SK-N-MC (cell line): ENCODE data around the gene TMEM141.
"Not testable (repeated sequence)": the region's sequence is repeated elsewhere in the genome, so short reads cannot be mapped to it uniquely, and the experiment has no call there.

Experiments
- DNase-seq: peaks from one replicate; pipeline ENCODE4 v3.0.0-alpha.2; 2011; ENCODE audit warnings: low read depth, low spot score
- H3K27ac ChIP-seq: fragments of 200-600 bp; sonication (generic); 2 replicates; pipeline ENCODE4 v1.5.1; 2016; ENCODE audit warnings: mixed run types
- H3K36me3 ChIP-seq: fragments of 200-600 bp; sonication (generic); 2 replicates; pipeline ENCODE4 v1.6.1; 2017; ENCODE audit warnings: antibody characterized with exemption, low read length, mixed read lengths; ENCODE audit not compliant: insufficient read depth
- H3K4me3 ChIP-seq: fragments of 200-600 bp; sonication (generic); 2 replicates; pipeline ENCODE4 v1.5.1; 2016
- H3K9ac ChIP-seq: fragments of 200-600 bp; sonication (generic); 2 replicates; pipeline ENCODE4 v1.8.0; 2017; ENCODE audit warnings: mixed run types, mixed read lengths; ENCODE audit not compliant: insufficient read length
- H3K9me3 ChIP-seq: fragments of 200-600 bp; sonication (generic); 2 replicates; pipeline ENCODE4 v1.6.1; 2017; ENCODE audit warnings: low read depth, mild to moderate bottlenecking, antibody characterized with exemption, low read length, moderate library complexity, mixed read lengths
- EZH2 ChIP-seq: fragments of 200-600 bp; sonication (generic); IDR thresholded peaks from one replicate; pipeline ENCODE4 v1.6.1; 2017; ENCODE audit warnings: antibody characterized with exemption
- FOXP2 ChIP-seq: optimal IDR thresholded peaks from 2 replicates; pipeline ENCODE3; 2011; ENCODE audit warnings: mild to moderate bottlenecking, moderate library complexity; ENCODE audit not compliant: insufficient read depth; ENCODE audit errors: extremely low read length, control extremely low read depth
- POLR2AphosphoS5 ChIP-seq: IDR thresholded peaks from 2 replicates; pipeline ENCODE4 v1.6.1; 2012; ENCODE audit warnings: mild to moderate bottlenecking, low read depth, low read length, borderline replicate concordance

Gene TMEM141

GRCh38 chr9:136754626-136755301 is 36.4 kb upstream of the TMEM141 start:
- Histone ChIP-seq H3K27ac (no peak overlapping the region), H3K9ac (no peak overlapping the region), H3K9me3 (no peaks in the 10 kb centered on the region; the same call in 1 of the 2 replicates), H3K36me3 (no peaks in the 10 kb centered on the region), H3K4me3 (no peak overlapping the region)
- DNase-seq = no peak
- TF ChIP-seq POLR2AphosphoS5 = no peak
- TF ChIP-seq EZH2 = no peak
- no peak for TF ChIP-seq FOXP2

- H3K9ac ChIP-seq, H3K4me3 ChIP-seq, DNase-seq, H3K36me3 ChIP-seq, H3K9me3 ChIP-seq, H3K27ac ChIP-seq: not testable (repeated sequence)
Measured at GRCh38 chr9:136755302-136756133, 35.6 kb upstream of the TMEM141 start.

GRCh38 chr9:136756134-136756438 is 35.1 kb upstream of the TMEM141 start:
- Histone ChIP-seq H3K27ac (no peak overlapping the region), H3K9ac (no peak overlapping the region), H3K36me3 (no peaks in the 10 kb centered on the region), H3K4me3 (no peak overlapping the region), H3K9me3 (no peaks in the 10 kb centered on the region; the same call in 1 of the 2 replicates)
- no peak for TF ChIP-seq EZH2
- TF ChIP-seq FOXP2 = no peak
- no peak for TF ChIP-seq POLR2AphosphoS5
- DNase-seq = no peak

- TF ChIP-seq EZH2 (no peak), FOXP2 (no peak), POLR2AphosphoS5 (no peak)
Measured at GRCh38 chr9:136756836-136757235, 34.3 kb upstream of the TMEM141 start.

GRCh38 chr9:136757328-136757727 is 33.8 kb upstream of the TMEM141 start:
- no peaks in the 10 kb centered on the region for H3K36me3 ChIP-seq
- no peak overlapping the region for H3K4me3 ChIP-seq
- no peak for TF ChIP-seq POLR2AphosphoS5
- DNase-seq = no peak
- no peak overlapping the region for H3K27ac ChIP-seq
- H3K9me3 ChIP-seq = no peaks in the 10 kb centered on the region; the same call in 1 of the 2 replicates
- H3K9ac ChIP-seq = no peak overlapping the region

More at GRCh38 chr9:136756836-136757235, 34.3 kb upstream of the TMEM141 start:
- no peak for DNase-seq
- H3K9ac ChIP-seq = no peak overlapping the region
- no peaks in the 10 kb centered on the region; the same call in 1 of the 2 replicates for H3K9me3 ChIP-seq
- H3K4me3 ChIP-seq = no peak overlapping the region
- H3K36me3 ChIP-seq = no peaks in the 10 kb centered on the region
- no peak overlapping the region for H3K27ac ChIP-seq

- Histone ChIP-seq H3K9me3 (no peaks in the 10 kb centered on the region), H3K36me3 (no peaks in the 10 kb centered on the region), H3K4me3 (no peak overlapping the region), H3K27ac (no peak overlapping the region), H3K9ac (no peak overlapping the region)
- no peak for DNase-seq
- TF ChIP-seq POLR2AphosphoS5 (no peak), EZH2 (no peak), FOXP2 (no peak)
Measured at GRCh38 chr9:136757751-136758140, 33.4 kb upstream of the TMEM141 start.

GRCh38 chr9:136759001-136759400 is 32.1 kb upstream of the TMEM141 start:
- no peak for TF ChIP-seq FOXP2
- no peak for TF ChIP-seq POLR2AphosphoS5
- no peak for TF ChIP-seq EZH2
- no peaks in the 10 kb centered on the region for H3K36me3 ChIP-seq
- no peak overlapping the region for H3K27ac ChIP-seq
- no peak for DNase-seq
- no peaks in the 10 kb centered on the region for H3K9me3 ChIP-seq
- H3K4me3 ChIP-seq = no peak overlapping the region
- no peak overlapping the region for H3K9ac ChIP-seq

GRCh38 chr9:136759436-136760325 is 31.5 kb upstream of the TMEM141 start:
- H3K9ac ChIP-seq = no peak overlapping the region
- DNase-seq = no peak
- no peaks in the 10 kb centered on the region for H3K36me3 ChIP-seq
- no peak overlapping the region for H3K4me3 ChIP-seq
- no peak for TF ChIP-seq POLR2AphosphoS5
- TF ChIP-seq EZH2 = no peak
- no peak for TF ChIP-seq FOXP2
- H3K27ac ChIP-seq = no peak overlapping the region
- H3K9me3 ChIP-seq = no peaks in the 10 kb centered on the region

- H3K4me3 ChIP-seq = no peak overlapping the region
- H3K9ac ChIP-seq = no peak overlapping the region
- H3K27ac ChIP-seq = no peak overlapping the region
- H3K36me3 ChIP-seq = no peaks in the 10 kb centered on the region
- DNase-seq = no peak
- TF ChIP-seq FOXP2 = no peak
- TF ChIP-seq EZH2 = no peak
- TF ChIP-seq POLR2AphosphoS5 = no peak
- H3K9me3 ChIP-seq = no peaks in the 10 kb centered on the region
Measured at GRCh38 chr9:136760424-136760823, 30.7 kb upstream of the TMEM141 start.

GRCh38 chr9:136760834-136761544 is 30.2 kb upstream of the TMEM141 start:
- not testable (repeated sequence) for H3K4me3 ChIP-seq, H3K36me3 ChIP-seq, H3K27ac ChIP-seq, H3K9ac ChIP-seq, DNase-seq, H3K9me3 ChIP-seq
